Endothelial cell of umbilical vein (primary cell): Measurements from ENCODE around the gene STX16. TPM values are rescaled to one million over a fixed set of nuclear protein-coding genes. Genes with fewer than 3 reads are reported as not detected.

Experiments
- BruUV-seq: library from RNA; stranded (reverse); fragments of 400-500 nt; replicated peaks from 2 replicates; lab custom pipeline; 2021; lab: Mats Ljungman, UMichigan
- CTCF ChIA-PET: fragments of 300-600, 350-600 bp; sonication (Branson Sonifier 250); formaldehyde crosslinking; loops from one replicate; lab custom pipeline; 2021; ENCODE audit warnings: antibody characterized with exemption, inconsistent platforms; lab: Charles Lee
- POLR2A ChIA-PET: fragments of 300-600, 350-600 bp; sonication (Branson Sonifier 250); formaldehyde crosslinking; loops from one replicate; lab custom pipeline; 2021; ENCODE audit warnings: antibody characterized with exemption, inconsistent platforms; lab: Charles Lee
- DNase-seq: peaks from one replicate; pipeline ENCODE4 v3.0.0-alpha.2; 2011; ENCODE audit warnings: low read depth, low spot score
- FAIRE-seq: peaks from 2 replicates; lab custom pipeline; 2011; peaks lifted over from hg19 to GRCh38; lab: Jason Lieb, UNC
- H2AFZ ChIP-seq: 2 replicates; pipeline ENCODE4 v1.6.0; 2012; ENCODE audit warnings: low read depth, low read length, control low read depth, inconsistent platforms
- H3K27ac ChIP-seq: 2 replicates; pipeline ENCODE4 v1.5.1; 2011; ENCODE audit warnings: low read depth, mild to moderate bottlenecking, control low read depth, low read length, moderate library complexity; ENCODE audit not compliant: insufficient read depth
- H3K27me3 ChIP-seq, 2 experiments: 2 replicates each; pipeline versions ENCODE4 v1.6.0 to v1.6.1; 2011; ENCODE audit warnings: low read length in 2 of 2, mixed read lengths in 1 of 2; ENCODE audit not compliant: control insufficient read depth in 2 of 2, insufficient read depth in 2 of 2
- H3K36me3 ChIP-seq, 2 experiments: 2 replicates in 1 of 2; 3 replicates in 1 of 2; pipeline ENCODE4 v1.5.1; 2011; ENCODE audit warnings: low read length in 2 of 2, mild to moderate bottlenecking in 1 of 2, moderate library complexity in 1 of 2; ENCODE audit not compliant: control insufficient read depth in 2 of 2, insufficient read depth in 2 of 2; ENCODE audit errors: extremely low read depth in 1 of 2
- H3K4me1 ChIP-seq: 3 replicates; pipeline ENCODE4 v1.5.1; 2011; ENCODE audit warnings: mild to moderate bottlenecking, low read length; ENCODE audit not compliant: control insufficient read depth, insufficient read depth; ENCODE audit errors: extremely low read depth
- H3K4me2 ChIP-seq: 2 replicates; pipeline ENCODE4 v1.6.1; 2011; ENCODE audit warnings: low read length, control low read depth, mixed read lengths; ENCODE audit not compliant: insufficient read depth
- H3K4me3 ChIP-seq, 3 experiments: fragments of 200-600 bp in 1 of 3; sonication (generic), shearing (Covaris generic) in 1 of 3; replicated peaks in 1 of 3; 2 replicates each; pipeline ENCODE4 v1.5.1; 2011 to 2016; ENCODE audit warnings: control low read depth in 3 of 3, low read length in 3 of 3, mild to moderate bottlenecking in 2 of 3, inconsistent platforms in 1 of 3, low read depth in 1 of 3, moderate library complexity in 1 of 3; ENCODE audit not compliant: insufficient read depth in 1 of 3
- H3K79me2 ChIP-seq: 2 replicates; pipeline ENCODE4 v1.6.0; 2012; ENCODE audit warnings: low read length, inconsistent platforms; ENCODE audit not compliant: control insufficient read depth, insufficient read depth
- H3K9ac ChIP-seq: replicated peaks from 2 replicates; pipeline ENCODE3; 2011; ENCODE audit warnings: low read length, control low read depth; ENCODE audit not compliant: insufficient read depth; ENCODE audit errors: extremely low read depth
- H3K9me1 ChIP-seq: replicated peaks from 3 replicates; pipeline ENCODE4 v1.6.0; 2011; ENCODE audit warnings: mild to moderate bottlenecking, low read length; ENCODE audit not compliant: control insufficient read depth, insufficient read depth; ENCODE audit errors: extremely low read depth
- H3K9me3 ChIP-seq: replicated peaks from 2 replicates; pipeline ENCODE4 v1.5.1; 2012; ENCODE audit warnings: low read length, inconsistent platforms; ENCODE audit not compliant: control insufficient read depth, insufficient read depth
- H4K20me1 ChIP-seq: replicated peaks from 2 replicates; pipeline ENCODE3; 2011; ENCODE audit warnings: mild to moderate bottlenecking, low read length; ENCODE audit not compliant: control insufficient read depth, insufficient read depth; ENCODE audit errors: extremely low read depth
- FOS ChIP-seq: IDR thresholded peaks from 2 replicates; pipeline ENCODE4 v1.6.1; 2011; ENCODE audit warnings: mild to moderate bottlenecking, low read length, moderate library complexity, borderline replicate concordance; ENCODE audit not compliant: insufficient read depth
- GATA2 ChIP-seq: IDR thresholded peaks from 2 replicates; pipeline ENCODE4 v1.7.0; 2011; ENCODE audit warnings: low read depth, mild to moderate bottlenecking, moderate library complexity, mixed read lengths, low read length; ENCODE audit not compliant: insufficient read length, insufficient read depth
- JUN ChIP-seq: IDR thresholded peaks from 2 replicates; pipeline ENCODE4 v1.6.1; 2011; ENCODE audit warnings: borderline replicate concordance, low read depth; ENCODE audit not compliant: insufficient read length, insufficient read depth
- MYC ChIP-seq: IDR thresholded peaks from one replicate; pipeline ENCODE4 v1.6.1; 2011; ENCODE audit warnings: mild to moderate bottlenecking, low read depth, low read length
- POLR2AphosphoS5 ChIP-seq: IDR thresholded peaks from 2 replicates; pipeline ENCODE4 v1.6.1; 2012; ENCODE audit warnings: low read depth, mild to moderate bottlenecking, control low read depth, low read length, moderate library complexity; ENCODE audit not compliant: insufficient read depth
- dilution Hi-C: fragments of 300-500 bp; cut with MboI; formaldehyde crosslinking; loops from one replicate; pipeline ENCODE4 v1.15.0; 2019; ENCODE audit warnings: low sequenced_read_pairs; ENCODE audit not compliant: extremely low pct_ligation_motif_present
- intact Hi-C: fragments of 100-400 bp; cut with micrococcal nuclease; formaldehyde crosslinking; loops from one replicate; pipeline ENCODE4 v1.10.0; 2022
- polyA plus RNA-seq, 4 experiments: library from polyadenylated mRNA; depleted of rRNA in 3 of 4; stranded (reverse) in 3 of 4; unstranded in 1 of 4; fragments of >200 nt; gene quantifications; 2 replicates each; pipeline versions ENCODE4 v1.2.1 to v1.2.3, GENCODE V29; 2011 to 2012; ENCODE audit warnings: missing spikeins in 1 of 4
- total RNA-seq: library from RNA; stranded (reverse); gene quantifications from 2 replicates; pipeline ENCODE4 v1.2.3, GENCODE V29; 2021
- TF ChIP-seq, protein P1 (sequence below), 2 donors: IDR thresholded peaks; 1 replicate in 1 of 2; 2 replicates in 1 of 2; pipeline ENCODE4 v1.5.1; 2011; ENCODE audit warnings: low read length in 2 of 2, mild to moderate bottlenecking in 2 of 2, moderate library complexity in 2 of 2, control low read depth in 1 of 2, inconsistent platforms in 1 of 2, low read depth in 1 of 2; ENCODE audit not compliant: insufficient read depth in 1 of 2; ENCODE audit errors: extremely low read depth in 1 of 2
- TF ChIP-seq, protein P2 (sequence below): IDR thresholded peaks from 2 replicates; pipeline ENCODE4 v1.6.1; 2011; ENCODE audit not compliant: insufficient read depth, insufficient read length

The STX16 gene
- total and polyA plus RNA-seq, 2 donors (not counting 3 experiments of a cell fraction or from before 2014, with no cell fraction given) = 43.1 to 63.5 TPM

- Histone ChIP-seq H4K20me1 (no peaks in the 10 kb centered on the region), H3K4me1 (peaks cover 9% of the 10 kb centered on the region), H2AFZ (no peak overlapping the region), H3K27ac (no peak overlapping the region), H3K9ac (no peak overlapping the region), H3K79me2 (peaks cover under 1% of the 10 kb centered on the region), H3K27me3 (no peaks in the 10 kb centered on the region), H3K4me3 (no peak overlapping the region), H3K4me2 (no peak overlapping the region), H3K9me3 (no peaks in the 10 kb centered on the region), H3K36me3 (no peaks in the 10 kb centered on the region), H3K9me1 (no peaks in the 10 kb centered on the region)
- BruUV-seq = no TSS peak
- CTCF ChIA-PET = interaction anchor here (2.1 kb wide), 1 partner anchor 207 kb away, joined by 14 read pairs; no protein-coding TSS in a partner anchor
- TF ChIP-seq JUN = no peak
- TF ChIP-seq POLR2AphosphoS5 = no peak
- TF ChIP-seq, protein P1, sequence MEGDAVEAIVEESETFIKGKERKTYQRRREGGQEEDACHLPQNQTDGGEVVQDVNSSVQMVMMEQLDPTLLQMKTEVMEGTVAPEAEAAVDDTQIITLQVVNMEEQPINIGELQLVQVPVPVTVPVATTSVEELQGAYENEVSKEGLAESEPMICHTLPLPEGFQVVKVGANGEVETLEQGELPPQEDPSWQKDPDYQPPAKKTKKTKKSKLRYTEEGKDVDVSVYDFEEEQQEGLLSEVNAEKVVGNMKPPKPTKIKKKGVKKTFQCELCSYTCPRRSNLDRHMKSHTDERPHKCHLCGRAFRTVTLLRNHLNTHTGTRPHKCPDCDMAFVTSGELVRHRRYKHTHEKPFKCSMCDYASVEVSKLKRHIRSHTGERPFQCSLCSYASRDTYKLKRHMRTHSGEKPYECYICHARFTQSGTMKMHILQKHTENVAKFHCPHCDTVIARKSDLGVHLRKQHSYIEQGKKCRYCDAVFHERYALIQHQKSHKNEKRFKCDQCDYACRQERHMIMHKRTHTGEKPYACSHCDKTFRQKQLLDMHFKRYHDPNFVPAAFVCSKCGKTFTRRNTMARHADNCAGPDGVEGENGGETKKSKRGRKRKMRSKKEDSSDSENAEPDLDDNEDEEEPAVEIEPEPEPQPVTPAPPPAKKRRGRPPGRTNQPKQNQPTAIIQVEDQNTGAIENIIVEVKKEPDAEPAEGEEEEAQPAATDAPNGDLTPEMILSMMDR (IDR thresholded peaks at IDR 0.05; ENCODE audit: extremely low read depth in 1 of 2, insufficient read depth in 1 of 2, low read depth in 1 of 2, low read length in 2 of 2) = no peak
- no peak for TF ChIP-seq MYC
- TF ChIP-seq, protein P2, sequence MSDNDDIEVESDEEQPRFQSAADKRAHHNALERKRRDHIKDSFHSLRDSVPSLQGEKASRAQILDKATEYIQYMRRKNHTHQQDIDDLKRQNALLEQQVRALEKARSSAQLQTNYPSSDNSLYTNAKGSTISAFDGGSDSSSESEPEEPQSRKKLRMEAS = no peak
- TF ChIP-seq FOS = no peak
- TF ChIP-seq GATA2 = no peak
- no peak for DNase-seq
- POLR2A ChIA-PET = no interaction called here
- dilution Hi-C loops (no loop called here), intact Hi-C loops (no loop called here)
- peak; percentile 24 for FAIRE-seq
Measured at GRCh38 chr20:58688414-58688813, 37.3 kb downstream of the STX16 start.
